A172 (cell line): ENCODE data around the gene ZNF681. TPM values are rescaled to one million over a fixed set of nuclear protein-coding genes. Genes with fewer than 3 reads are reported as not detected.
"Not testable (repeated sequence)": the region's sequence is repeated elsewhere in the genome, so short reads cannot be mapped to it uniquely, and the experiment has no call there.

ENCODE experiments used
- DNase-seq: peaks from one replicate; pipeline ENCODE4 v3.0.0-alpha.2; 2015; ENCODE audit warnings: low spot score
- total RNA-seq: library from RNA; depleted of rRNA; stranded (reverse); fragments of >200 nt; shearing (Covaris generic); gene quantifications from 2 replicates; pipeline ENCODE4 v1.2.3, GENCODE V29; 2014; rRNA removed

ZNF681 gene
- 0.19 and 1.7 TPM in 2 replicates for total RNA-seq

GRCh38 chr19:23758187-23759074 is at the start of gene ZNF681:
Gene ZNF681 (minus strand): TSS chr19:23758891. CDS start chr19:23758749, 142 bp downstream.
- DNase-seq: peak; percentile 36

GRCh38 chr19:23804676-23805075 is 46.0 kb upstream of the ZNF681 start:
- no peak for DNase-seq

- DNase-seq: no peak
Observed at GRCh38 chr19:23802290-23802689, 43.6 kb upstream of the ZNF681 start.

- no peak for DNase-seq
Observed at GRCh38 chr19:23801803-23802202, 43.1 kb upstream of the ZNF681 start.

- DNase-seq: no peak
Observed at GRCh38 chr19:23800868-23801267, 42.2 kb upstream of the ZNF681 start.

- DNase-seq: no peak
Observed at GRCh38 chr19:23800271-23800670, 41.6 kb upstream of the ZNF681 start.

GRCh38 chr19:23799321-23799720 is 40.6 kb upstream of the ZNF681 start:
- DNase-seq: no peak

- no peak for DNase-seq
Observed at GRCh38 chr19:23795462-23795861, 36.8 kb upstream of the ZNF681 start.

- no peak for DNase-seq
Observed at GRCh38 chr19:23792784-23793183, 34.1 kb upstream of the ZNF681 start.

GRCh38 chr19:23790641-23791488 is 32.2 kb upstream of the ZNF681 start:
- no peak for DNase-seq

GRCh38 chr19:23789246-23789645 is 30.6 kb upstream of the ZNF681 start:
- no peak for DNase-seq

- DNase-seq: no peak
Observed at GRCh38 chr19:23788411-23788810, 29.7 kb upstream of the ZNF681 start.

GRCh38 chr19:23787106-23787505 is 28.4 kb upstream of the ZNF681 start:
- no peak for DNase-seq

GRCh38 chr19:23785982-23786381 is 27.3 kb upstream of the ZNF681 start:
- DNase-seq: no peak

GRCh38 chr19:23784274-23784673 is 25.6 kb upstream of the ZNF681 start:
- DNase-seq: no peak

GRCh38 chr19:23783636-23784035 is 24.9 kb upstream of the ZNF681 start:
- DNase-seq: no peak

- DNase-seq: no peak
Observed at GRCh38 chr19:23779645-23780044, 21.0 kb upstream of the ZNF681 start.

- no peak for DNase-seq
Observed at GRCh38 chr19:23778566-23778965, 19.9 kb upstream of the ZNF681 start.

- DNase-seq: not testable (repeated sequence)
Observed at GRCh38 chr19:23778036-23778435, 19.3 kb upstream of the ZNF681 start.

- DNase-seq: no peak
Observed at GRCh38 chr19:23777216-23777615, 18.5 kb upstream of the ZNF681 start.

- DNase-seq: no peak
Observed at GRCh38 chr19:23776507-23777205, 18.0 kb upstream of the ZNF681 start.

GRCh38 chr19:23774524-23774971 is 15.9 kb upstream of the ZNF681 start:
- no peak for DNase-seq
